Cardiac ventricle fibroblast (primary cell): ENCODE measurements around the gene IL10RB. TPM values are rescaled to one million over a fixed set of nuclear protein-coding genes. Genes with fewer than 3 reads are reported as not detected.

Experiments used
- total RNA-seq: library from RNA; depleted of rRNA; stranded (reverse); fragments of >200 nt; gene quantifications from 2 replicates; pipeline ENCODE4 v1.2.3, GENCODE V29; 2015

IL10RB gene
- total RNA-seq: 35.3 and 41.0 TPM in 2 replicates

DNA sequence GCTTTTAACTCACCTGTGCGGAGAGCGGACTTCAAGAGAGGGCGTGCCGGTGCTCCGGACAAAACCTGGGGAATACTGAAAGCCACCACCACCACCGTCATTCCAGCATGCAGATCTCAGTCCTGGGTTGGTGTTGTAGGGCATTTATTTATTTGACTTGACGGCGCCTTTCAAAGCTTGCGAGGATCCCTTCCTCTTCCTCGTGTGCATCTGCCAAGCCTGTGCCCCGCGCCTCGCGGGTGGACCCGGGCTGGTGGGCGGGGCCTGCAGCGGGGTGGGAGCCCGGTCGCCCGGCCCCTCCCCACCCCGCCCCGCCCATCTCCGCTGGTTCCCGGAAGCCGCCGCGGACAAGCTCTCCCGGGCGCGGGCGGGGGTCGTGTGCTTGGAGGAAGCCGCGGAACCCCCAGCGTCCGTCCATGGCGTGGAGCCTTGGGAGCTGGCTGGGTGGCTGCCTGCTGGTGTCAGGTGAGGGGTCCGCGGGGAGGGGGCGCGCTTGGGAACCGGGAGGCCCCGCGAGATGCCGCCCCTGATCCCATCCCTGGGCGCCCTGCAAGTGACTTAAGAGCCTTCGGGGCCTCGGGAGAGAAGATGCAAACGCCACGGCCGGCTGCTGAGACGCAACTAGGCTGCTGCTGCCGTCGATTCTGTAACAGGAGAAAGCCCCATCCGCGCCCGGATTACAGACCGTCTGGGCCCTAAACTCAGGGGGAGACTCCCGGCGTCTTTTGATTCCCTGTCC, at the start of gene IL10RB:
TSS of gene IL10RB (plus strand) at position 318 of the 739 bp plus-strand sequence. CDS start at position 417, 99 bp downstream.

GRCh38 chr21:33229784-33230544, 36.2 kb upstream of the IL10RB start, which contains the start of gene IFNAR2:
TSS of gene IFNAR2 (plus strand) at chr21:33229938. CDS start at chr21:33241923, 11,985 bp downstream.

GRCh38 chr21:33324291-33325221, 58.4 kb downstream of the IL10RB start, which contains the start of gene IFNAR1:
TSS of gene IFNAR1 (plus strand) at chr21:33324970. CDS start at chr21:33325056, 86 bp downstream.

Other genes with a start within 250 kb of the IL10RB start
- not detected in 2 replicates for gene OLIG2, start 240.4 kb upstream of the IL10RB start, total RNA-seq
- gene OLIG1, start 196.2 kb upstream of the IL10RB start, total RNA-seq: not detected in 2 replicates
- gene IFNAR2, start 36.4 kb upstream of the IL10RB start, total RNA-seq: 8.8 and 11.3 TPM in 2 replicates
- gene IFNAR1, start 58.6 kb downstream of the IL10RB start, total RNA-seq: 28.7 and 30.4 TPM in 2 replicates
- gene IFNGR2, start 137.0 kb downstream of the IL10RB start, total RNA-seq: 40.9 and 45.9 TPM in 2 replicates
- gene TMEM50B, start 213.6 kb downstream of the IL10RB start, total RNA-seq: 17.3 and 22.2 TPM in 2 replicates
- 1.5 and 3.2 TPM in 2 replicates for gene DNAJC28, start 225.3 kb downstream of the IL10RB start, total RNA-seq